ENCODE results near the gene NPAT. TPM values are rescaled to one million over a fixed set of nuclear protein-coding genes. Genes with fewer than 3 reads are reported as not detected.
A peak's percentile ranks its signal among the peaks of the same experiment; 100 is the strongest.

The NPAT gene
- total and polyA plus RNA-seq, 9 of the 15 experiments (the other 6 are each of a cell fraction or from before 2014, with no cell fraction given) = 8.8 to 30.0 (median 22.1) TPM

- intact Hi-C loops (cut with micrococcal nuclease) = no loop called here
- ChIA-PET POLR2A (interaction anchor here (0.6 to 1.2 kb wide), 4 partner anchors 8 to 434 kb away, joined by 3 to 4 read pairs (median 3); no protein-coding TSS in a partner anchor), CTCF (ENCODE audit: low intra/inter-chr PET ratio) (no interaction called here)
- DNase-seq (ENCODE audit: extremely low read depth in 1 of 4, low spot score in 3 of 4) (no peak), ATAC-seq (no peak), FAIRE-seq (no peak)
- in situ Hi-C loops (cut with MboI) = no loop called here
- Histone ChIP-seq H4K20me1 (replicated peaks; ENCODE audit: control insufficient read depth, insufficient read depth, low read length) (no peaks in the 10 kb centered on the region; the same call in 1 of the 2 replicates), H3K9me3 (replicated peaks; ENCODE audit: control insufficient read depth, insufficient read depth, low read depth, low read length) (peaks cover 29% of the 10 kb centered on the region), H3K9me1 (ENCODE audit: control insufficient read depth, insufficient read depth, low read length) (peaks cover 3% of the 10 kb centered on the region), H3K9ac (ENCODE audit: insufficient read depth in 1 of 2, low read depth in 2 of 2, low read length in 2 of 2) (no peak overlapping the region), H3K36me3 (ENCODE audit: control insufficient read depth, insufficient read depth, low read length) (peaks cover 89% of the 10 kb centered on the region), H3K4me3 (no peak overlapping the region), H2AFZ (ENCODE audit: low read depth, low read length) (no peak overlapping the region), H3K79me2 (ENCODE audit: control insufficient read depth, insufficient read depth, low read length) (peaks cover 94% of the 10 kb centered on the region), H3K27me3 (ENCODE audit: control insufficient read depth in 2 of 2, insufficient read depth in 2 of 2, low read length in 2 of 2) (no peaks in the 10 kb centered on the region), H3K4me2 (ENCODE audit: insufficient read depth, low read length) (no peak overlapping the region), H3K27ac (ENCODE audit: extremely low read depth, low read depth, low read length) (no peak overlapping the region), H3K4me1 (replicated peaks in 1 of 2; ENCODE audit: control insufficient read depth in 2 of 2, insufficient read depth in 2 of 2, low read length in 2 of 2) (peaks cover 5 to 11% of the 10 kb centered on the region in 2 experiments; a peak in 3 of 5 replicates)
- BruUV-seq (replicated peaks) = no TSS peak
- TF ChIP-seq PURB (CRISPR knock-in tag; IDR thresholded peaks at IDR 0.05; ENCODE audit: low read depth) = no peak
- WGBS (ENCODE audit: insufficient coverage, low coverage, missing lambda C conversion rate) = 95% methylated on average over 6 of the region's 6 CpGs
Measured at GRCh38 chr11:108206171-108206570, 16.3 kb downstream of the NPAT start.

GRCh38 chr11:108204929-108205499 lies 17.4 kb downstream of the NPAT start:
- no peak for ATAC-seq
- ChIA-PET POLR2A (interaction anchor here (0.6 to 0.7 kb wide), 2 partner anchors 42 to 83 kb away, joined by 3 read pairs; no protein-coding TSS in a partner anchor), CTCF (ENCODE audit: low intra/inter-chr PET ratio) (no interaction called here)
- peaks cover 94% of the 10 kb centered on the region for H3K79me2 ChIP-seq (ENCODE audit: control insufficient read depth, insufficient read depth, low read length)
- H3K9ac ChIP-seq (ENCODE audit: insufficient read depth in 1 of 2, low read depth in 2 of 2, low read length in 2 of 2) = no peak overlapping the region
- H3K4me3 ChIP-seq = no peak overlapping the region
- H3K4me1 ChIP-seq (replicated peaks in 1 of 2; ENCODE audit: control insufficient read depth in 2 of 2, insufficient read depth in 2 of 2, low read length in 2 of 2) = peaks cover 5 to 22% of the 10 kb centered on the region in 2 experiments; a peak in 4 of 5 replicates
- H3K4me2 ChIP-seq (ENCODE audit: insufficient read depth, low read length) = no peak overlapping the region
- peaks cover 29% of the 10 kb centered on the region for H3K9me3 ChIP-seq (replicated peaks; ENCODE audit: control insufficient read depth, insufficient read depth, low read depth, low read length)
- DNase-seq (ENCODE audit: extremely low read depth in 1 of 4, low spot score in 3 of 4) = no peak
- H3K9me1 ChIP-seq (ENCODE audit: control insufficient read depth, insufficient read depth, low read length) = peaks cover 3% of the 10 kb centered on the region
- no peaks in the 10 kb centered on the region for H3K27me3 ChIP-seq (ENCODE audit: control insufficient read depth in 2 of 2, insufficient read depth in 2 of 2, low read length in 2 of 2)
- TF ChIP-seq CBX3 (IDR thresholded peaks at IDR 0.05; ENCODE audit: borderline replicate concordance in 1 of 2, low read length in 2 of 2) (peak in 1 of 2 experiments; percentile 66; a peak in 1 of 3 replicates), NR2F6 (CRISPR knock-in tag; IDR thresholded peaks at IDR 0.05) (no peak), PKNOX1 (IDR thresholded peaks at IDR 0.05) (0 out of 2 replicates have a peak, but pooled peaks have one; percentile 12)
- no peak overlapping the region for H3K27ac ChIP-seq (ENCODE audit: extremely low read depth, low read depth, low read length)
- in situ Hi-C loops (cut with MboI) (no loop called here), intact Hi-C loops (cut with micrococcal nuclease) (no loop called here)
- no peak overlapping the region for H2AFZ ChIP-seq (ENCODE audit: low read depth, low read length)
- H3K36me3 ChIP-seq (ENCODE audit: control insufficient read depth, insufficient read depth, low read length) = peaks cover 78% of the 10 kb centered on the region
- no peaks in the 10 kb centered on the region; the same call in 1 of the 2 replicates for H4K20me1 ChIP-seq (replicated peaks; ENCODE audit: control insufficient read depth, insufficient read depth, low read length)
- no TSS peak for BruUV-seq (replicated peaks)
- WGBS (ENCODE audit: insufficient coverage, low coverage, missing lambda C conversion rate) = 72% methylated on average over 4 of the region's 4 CpGs
- no peak for FAIRE-seq

Data from K562 (cell line).